AML-193 (cell line): ENCODE measurements around the gene STK39.
A peak's percentile ranks its signal among the peaks of the same experiment; 100 is the strongest.
"Not testable (repeated sequence)": the region's sequence is repeated elsewhere in the genome, so short reads cannot be mapped to it uniquely, and the experiment has no call there.

Experiments
- DNase-seq, 2 experiments: peaks; one replicate each; lab custom pipeline; 2025; lab: John Stamatoyannopoulos, UW

STK39 gene

GRCh38 chr2:168137510-168138180, 109.8 kb downstream of the STK39 start:
- no peak for DNase-seq

- peak; percentile 49 to 56 for DNase-seq
Measured at GRCh38 chr2:168136392-168136977, 110.9 kb downstream of the STK39 start.

DNA sequence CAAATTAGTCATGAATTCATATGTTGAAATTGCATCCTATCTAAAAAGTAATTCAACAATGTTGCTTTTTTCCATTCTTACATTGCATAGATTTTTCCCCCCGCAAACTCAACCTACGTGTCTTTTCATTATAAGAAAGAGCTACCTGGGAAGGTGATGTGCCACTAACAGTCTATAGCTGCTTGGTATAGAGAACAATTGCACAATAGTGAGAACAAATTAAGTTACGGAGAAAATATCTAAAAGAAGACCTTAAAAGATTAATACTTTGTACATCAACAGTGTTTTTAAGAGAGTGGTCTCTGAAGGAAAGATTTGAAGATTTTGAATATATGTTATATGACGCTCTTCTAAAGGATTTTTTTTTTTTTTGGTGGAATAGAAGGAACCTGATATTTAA, 111.8 kb downstream of the STK39 start:
- DNase-seq = no peak

- DNase-seq = no peak
Measured at GRCh38 chr2:168135121-168135520, 112.3 kb downstream of the STK39 start.

GRCh38 chr2:168134485-168134884, 112.9 kb downstream of the STK39 start:
- DNase-seq = no peak

- DNase-seq = no peak
Measured at GRCh38 chr2:168132389-168132788, 115.0 kb downstream of the STK39 start.

- DNase-seq = no peak
Measured at GRCh38 chr2:168130346-168130745, 117.0 kb downstream of the STK39 start.

- DNase-seq = no peak
Measured at GRCh38 chr2:168127371-168127770, 120.0 kb downstream of the STK39 start.

DNA sequence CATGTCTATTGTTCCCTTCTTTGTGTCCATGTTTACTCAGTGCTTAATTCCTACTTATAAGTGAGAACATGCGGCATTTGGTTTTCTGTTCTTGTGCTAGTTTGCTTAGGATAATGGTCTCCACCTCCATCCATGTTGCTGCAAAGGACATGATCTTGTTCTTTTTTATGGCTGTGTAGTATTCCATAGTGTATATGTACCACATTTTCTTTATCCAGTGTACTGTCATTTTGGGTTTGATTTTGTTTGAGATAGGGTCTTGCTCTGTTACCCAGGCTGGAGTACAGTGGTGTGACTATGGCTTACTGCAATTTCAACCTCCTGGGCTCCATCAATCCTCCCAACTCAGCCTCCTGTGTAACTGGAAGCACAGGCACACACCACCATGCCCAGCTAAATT, 125.2 kb downstream of the STK39 start:
- DNase-seq = not testable (repeated sequence)

DNA sequence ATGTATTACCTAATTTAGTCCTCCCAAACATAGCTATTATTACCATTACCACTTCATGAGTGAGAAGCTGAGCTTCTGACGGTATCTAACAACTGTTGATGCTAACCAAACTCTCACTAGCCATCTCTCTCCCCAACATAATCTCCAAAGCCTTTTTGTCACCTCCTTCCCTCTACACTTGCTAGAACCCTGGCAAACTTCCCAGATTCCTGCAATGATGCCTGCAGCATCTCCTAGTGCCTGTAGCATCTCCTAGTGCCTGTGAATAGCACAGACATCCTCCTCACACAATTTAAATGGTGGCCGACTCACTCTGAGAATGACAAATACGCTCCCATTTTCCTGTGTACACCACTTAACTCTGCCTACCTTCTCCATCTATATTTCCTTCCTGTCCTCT, 126.7 kb downstream of the STK39 start:
- no peak for DNase-seq

DNA sequence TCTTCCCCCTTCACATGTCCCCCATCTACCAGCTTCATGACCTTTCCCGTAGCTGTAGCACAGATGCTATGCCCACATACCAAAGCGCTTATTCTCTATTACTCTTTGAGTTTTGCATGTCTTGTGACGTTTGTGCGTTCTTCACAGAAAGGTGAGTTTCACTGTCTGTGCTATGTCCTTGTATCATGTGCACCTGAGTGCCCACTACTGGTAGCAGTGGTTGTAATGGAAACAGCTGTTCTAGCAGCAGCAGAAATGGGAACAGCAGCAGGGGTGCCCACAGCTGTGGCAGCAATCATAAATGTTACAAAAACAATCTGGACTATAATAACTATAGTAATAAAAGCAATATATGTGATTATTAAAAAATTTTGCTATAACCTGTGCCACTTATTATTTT, 127.1 kb downstream of the STK39 start:
- DNase-seq = no peak

- DNase-seq = peak; percentile 27 to 47
Measured at GRCh38 chr2:168119515-168120141, 127.8 kb downstream of the STK39 start.

- peak; percentile 51 to 61 for DNase-seq
Measured at GRCh38 chr2:168118733-168119514, 128.5 kb downstream of the STK39 start.

- DNase-seq = no peak
Measured at GRCh38 chr2:168116448-168116847, 130.9 kb downstream of the STK39 start.

DNA sequence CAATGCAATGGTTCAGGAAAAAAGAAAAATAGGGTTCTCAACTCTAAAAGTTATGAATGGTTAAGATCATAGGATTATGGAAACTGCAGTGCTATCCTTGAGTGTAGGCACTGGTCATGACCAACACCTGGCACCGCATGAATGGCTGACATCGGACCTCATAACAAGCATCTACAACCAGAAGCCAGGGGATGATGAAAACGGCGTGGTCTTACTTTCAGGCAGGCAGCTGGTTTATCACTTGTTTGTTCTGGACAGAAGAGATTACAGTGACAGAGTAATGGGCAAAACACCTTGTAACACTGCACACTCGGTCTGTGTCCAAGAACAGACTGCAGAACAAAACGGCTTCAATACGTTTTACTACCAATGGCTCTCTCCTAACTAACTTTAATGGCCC, 132.8 kb downstream of the STK39 start:
- DNase-seq = no peak

GRCh38 chr2:168114040-168114439, 133.4 kb downstream of the STK39 start:
- DNase-seq = no peak

GRCh38 chr2:168107322-168107721, 140.1 kb downstream of the STK39 start:
- DNase-seq = no peak

DNA sequence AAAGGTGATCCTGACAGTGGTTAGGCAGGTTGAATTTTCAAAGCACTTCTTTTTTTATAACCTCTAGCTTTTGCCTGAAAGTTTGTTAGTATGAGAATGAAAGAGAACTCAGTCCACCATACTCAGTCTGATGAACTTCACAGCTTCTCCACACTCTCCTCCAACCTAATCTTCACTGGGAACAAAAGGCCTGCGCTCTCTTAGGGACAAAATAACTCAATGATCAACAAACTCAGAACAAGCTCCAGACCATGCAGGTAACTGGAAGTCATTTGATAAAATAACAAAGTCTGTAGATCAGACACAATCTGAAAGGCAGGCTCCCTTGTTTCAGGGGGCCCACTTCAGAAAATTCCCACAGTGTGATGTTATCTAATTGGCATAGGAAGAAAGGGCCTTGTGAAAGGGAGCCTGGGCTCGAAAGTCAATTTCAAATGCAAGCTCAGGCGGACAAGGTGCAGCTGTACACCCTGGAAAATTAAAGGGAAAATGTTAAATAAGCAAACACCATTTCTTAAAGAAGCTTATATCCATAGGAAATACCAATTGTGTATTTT, 142.2 kb downstream of the STK39 start:
- no peak for DNase-seq

GRCh38 chr2:168097431-168097830, 150.0 kb downstream of the STK39 start:
- DNase-seq = no peak

GRCh38 chr2:168096158-168096557, 151.2 kb downstream of the STK39 start:
- DNase-seq = no peak

DNA sequence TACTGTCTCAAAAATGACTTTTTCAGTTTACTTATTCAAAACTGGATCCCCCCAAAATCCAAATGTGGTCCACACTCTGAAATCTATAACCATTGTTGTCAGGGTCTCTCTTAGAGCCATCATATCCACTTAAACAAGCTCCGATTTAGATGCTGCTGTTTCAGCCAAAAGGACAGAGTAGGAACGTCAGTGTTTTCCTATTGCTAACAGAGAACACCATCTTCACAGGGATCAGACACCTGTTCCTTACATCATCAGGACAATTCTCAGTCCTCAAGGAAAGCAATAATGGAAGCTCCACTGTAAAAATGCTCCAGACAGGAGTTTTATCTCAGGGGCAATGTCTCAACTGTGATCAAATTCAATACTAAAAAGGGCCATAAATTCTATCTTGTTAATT, 155.4 kb downstream of the STK39 start:
- no peak for DNase-seq

- no peak for DNase-seq
Measured at GRCh38 chr2:168090366-168091135, 156.8 kb downstream of the STK39 start.
